Right lobe of liver (tissue), 6 donors: ENCODE measurements around the gene SARNP. TPM values are rescaled to one million over a fixed set of nuclear protein-coding genes. Genes with fewer than 3 reads are reported as not detected.

Source experiments
- ATAC-seq, 4 donors: fragments of 200-7000 bp; cut with Tn5 transposase; one replicate each; pipeline ENCODE4 v1.9.1; 2020; ENCODE audit warnings: mild to moderate bottlenecking in 4 of 4, moderate library complexity in 4 of 4
- DNase-seq, 3 donors: peaks; one replicate each; pipeline ENCODE4 v3.0.0-alpha.2; 2020
- H3K27ac ChIP-seq, 3 donors: fragments of 200-600 bp; one replicate each; pipeline ENCODE4 v1.8.0; 2022
- H3K27me3 ChIP-seq, 2 donors: fragments of 200-600 bp; one replicate each; pipeline ENCODE4 v1.8.0; 2022
- H3K36me3 ChIP-seq, 4 donors: fragments of 200-600 bp; sonication (generic) in 1 of 4; one replicate each; pipeline versions ENCODE4 v1.5.1 to v1.8.0; 2017 to 2022; ENCODE audit warnings: control low read depth in 1 of 4
- H3K4me1 ChIP-seq, 4 donors: fragments of 200-600 bp; sonication (generic) in 1 of 4; one replicate each; pipeline versions ENCODE4 v1.5.1 to v1.8.0; 2017 to 2022; ENCODE audit warnings: control low read depth in 1 of 4
- H3K4me3 ChIP-seq, 3 donors: fragments of 200-600 bp; one replicate each; pipeline ENCODE4 v1.8.0; 2022
- H3K9me3 ChIP-seq, 4 donors: fragments of 200-600 bp; sonication (generic) in 1 of 4; one replicate each; pipeline versions ENCODE4 v1.5.1 to v1.8.0; 2017 to 2022; ENCODE audit warnings: control low read depth in 1 of 4
- CTCF ChIP-seq, 4 donors: fragments of 200-600 bp in 3 of 4; fragments of 450-650 bp in 1 of 4; IDR thresholded peaks; one replicate each; pipeline versions ENCODE4 v1.5.1 to v1.8.0; 2016 to 2022; ENCODE audit warnings: antibody characterized with exemption in 4 of 4, mild to moderate bottlenecking in 2 of 4
- POLR2A ChIP-seq: fragments of 450-650 bp; IDR thresholded peaks from one replicate; pipeline ENCODE4 v1.6.1; 2017; ENCODE audit warnings: antibody characterized with exemption, mild to moderate bottlenecking
- WGBS: methylation state at CpG from one replicate; pipeline ENCODE4 v1.1.6; 2018; ENCODE audit warnings: low coverage, low lambda C conversion rate; ENCODE audit not compliant: insufficient coverage; ENCODE audit errors: missing lambda C conversion rate; 5-methylcytosine and 5-hydroxymethylcytosine counted together
- intact Hi-C, 2 donors: fragments of 100-400 bp; cut with DNase I; formaldehyde crosslinking; loops; one replicate each; pipeline versions ENCODE4 v1.11.2 to v1.14.1; 2022
- total RNA-seq, 6 experiments: library from RNA; depleted of rRNA in 2 of 6; stranded (reverse); fragments of >200 nt in 2 of 6; fragmentation: NEBNext Ultra II Directional in 3 of 6; extraction: Animal tissue kit (Norgen Biotek cat#: 25700) in 3 of 6; gene quantifications; one replicate each; pipeline versions ENCODE4 v1.1.0 to v1.2.4, GENCODE V29; 2016 to 2023
- donor health status: DM: no; HTN: yes; CAD: no.
- donor health status: DM: no; HTN: no; CAD: no.
- donor health status: DM: no; HTN: no; CAD: no.
- donor health status: DM: no; HTN: yes; CAD: no.
- donor health status: DM: no; HTN: yes; CAD: no.

SARNP gene
- total RNA-seq, 6 experiments from 2014 or later, result 11.3 to 22.3 (median 17.0) TPM

GRCh38 chr12:55797550-55797949 is 20.0 kb downstream of the SARNP start:
- intact Hi-C loops, result loop anchor here in 1 of 2 donors (10.0 kb wide), 1 partner anchor 53 kb away; the partner anchor contains the start of gene GDF11
- 81% methylated on average over 4 of the region's 4 CpGs for WGBS
- Histone ChIP-seq H3K36me3 (peaks cover 5 to 80% (median 37%) of the 10 kb centered on the region in 4 donors), H3K4me1 (no peaks in the 10 kb centered on the region), H3K27ac (no peak overlapping the region), H3K27me3 (no peaks in the 10 kb centered on the region), H3K4me3 (no peak overlapping the region), H3K9me3 (no peaks in the 10 kb centered on the region)
- TF ChIP-seq POLR2A (no peak), CTCF (IDR thresholded peaks at IDR 0.05) (no peak)
- no peak for ATAC-seq
- no peak for DNase-seq

DNA sequence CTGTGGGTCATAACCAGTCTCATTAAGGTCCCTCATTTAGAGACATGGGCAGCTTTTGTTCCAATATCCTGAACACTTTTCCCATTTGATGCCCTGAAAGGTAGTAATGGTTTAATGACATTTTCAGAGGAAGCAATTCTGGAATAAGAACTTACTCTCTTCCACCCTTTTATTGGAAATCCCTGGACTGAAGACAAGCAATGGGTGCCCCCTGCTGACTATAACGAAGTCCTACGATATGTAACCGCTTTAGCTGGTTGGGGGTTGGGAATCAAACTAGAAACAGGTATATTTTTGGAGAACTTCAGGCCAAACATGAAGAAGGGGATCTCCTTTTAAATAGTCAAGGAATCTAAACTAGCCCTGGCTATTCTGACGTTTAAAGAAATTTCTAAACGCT is 20.5 kb downstream of the SARNP start:
- peak; percentile 57 to 67 (median 62) for ATAC-seq
- H3K4me3 ChIP-seq, result no peak overlapping the region
- no peak for DNase-seq
- TF ChIP-seq POLR2A (no peak), CTCF (IDR thresholded peaks at IDR 0.05) (peak; percentile 35 to 60 (median 45))
- H3K27me3 ChIP-seq, result no peaks in the 10 kb centered on the region
- H3K36me3 ChIP-seq, result peaks cover 5 to 77% (median 37%) of the 10 kb centered on the region in 4 donors
- H3K27ac ChIP-seq, result no peak overlapping the region
- H3K4me1 ChIP-seq, result no peaks in the 10 kb centered on the region
- no peaks in the 10 kb centered on the region for H3K9me3 ChIP-seq
- intact Hi-C loops, result loop anchor here in 1 of 2 donors (10.0 kb wide), 1 partner anchor 52 kb away; the partner anchor contains the start of gene GDF11
- 59% methylated on average over 2 of the region's 5 CpGs for WGBS

DNA sequence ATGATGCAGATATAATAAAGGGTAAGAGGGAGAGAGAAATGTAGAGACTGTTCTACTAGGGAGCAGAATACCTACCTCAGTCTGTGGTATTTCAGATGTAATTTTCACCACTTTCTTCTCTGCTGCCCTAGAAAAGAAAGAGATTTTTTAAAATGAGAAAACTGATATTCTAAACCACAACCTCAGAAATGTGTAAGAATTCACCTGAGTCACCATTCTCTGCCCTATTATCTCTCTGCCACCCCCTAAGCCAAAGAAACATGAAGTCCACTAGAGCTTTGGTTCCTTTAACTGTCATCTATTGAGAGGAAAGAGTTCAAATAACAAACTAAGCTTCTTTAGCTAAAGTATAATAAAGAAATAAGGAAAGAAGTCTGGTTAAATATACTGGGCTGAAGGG is 21.6 kb downstream of the SARNP start:
- Histone ChIP-seq H3K4me1 (no peaks in the 10 kb centered on the region), H3K27ac (no peak overlapping the region), H3K4me3 (no peak overlapping the region), H3K27me3 (no peaks in the 10 kb centered on the region), H3K36me3 (peaks cover 5 to 77% (median 31%) of the 10 kb centered on the region in 4 donors), H3K9me3 (no peaks in the 10 kb centered on the region)
- DNase-seq, result no peak
- no peak for ATAC-seq
- no peak for TF ChIP-seq CTCF (IDR thresholded peaks at IDR 0.05)
- TF ChIP-seq POLR2A, result no peak
- intact Hi-C loops, result loop anchor here in 1 of 2 donors (10.0 kb wide), 1 partner anchor 51 kb away; the partner anchor contains the start of gene GDF11

- peaks cover 5 to 78% (median 33%) of the 10 kb centered on the region in 4 donors for H3K36me3 ChIP-seq
- intact Hi-C loops, result loop anchor here in 1 of 2 donors (10.0 kb wide), 1 partner anchor 45 kb away; the partner anchor contains the start of gene GDF11
- H3K4me3 ChIP-seq, result no peak overlapping the region
- H3K27ac ChIP-seq, result no peak overlapping the region
- no peaks in the 10 kb centered on the region for H3K9me3 ChIP-seq
- H3K27me3 ChIP-seq, result no peaks in the 10 kb centered on the region
- TF ChIP-seq POLR2A (no peak), CTCF (IDR thresholded peaks at IDR 0.05) (no peak)
- DNase-seq (no peak), ATAC-seq (no peak)
- no peaks in the 10 kb centered on the region for H3K4me1 ChIP-seq
- WGBS, result 91% methylated on average over 4 of the region's 4 CpGs
Observed at GRCh38 chr12:55789893-55790292, 27.6 kb downstream of the SARNP start.

DNA sequence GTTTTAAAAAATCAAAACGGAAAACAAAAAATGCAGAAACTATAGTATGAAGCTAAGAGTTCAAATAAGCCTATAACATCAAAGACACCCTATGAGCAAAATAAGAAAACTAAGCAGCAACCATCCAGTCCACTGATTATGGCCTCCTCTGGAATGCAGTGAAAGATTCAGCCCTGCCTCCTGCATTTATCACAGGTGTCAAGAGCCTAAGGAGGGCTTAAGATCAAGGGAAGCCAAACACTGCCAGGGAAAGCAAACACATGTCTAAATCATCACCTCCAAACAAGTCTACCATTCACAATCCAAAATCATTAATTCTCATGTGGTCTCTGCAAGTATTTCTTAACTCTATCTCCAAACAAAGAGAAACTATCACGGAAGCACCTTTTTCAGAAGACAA is 28.4 kb downstream of the SARNP start:
- H3K4me1 ChIP-seq, result no peaks in the 10 kb centered on the region
- intact Hi-C loops, result no loop called here
- no peaks in the 10 kb centered on the region for H3K9me3 ChIP-seq
- no peaks in the 10 kb centered on the region for H3K27me3 ChIP-seq
- no peak for DNase-seq
- no peak overlapping the region for H3K4me3 ChIP-seq
- WGBS, result 83% methylated on average over 2 of the region's 2 CpGs
- peaks cover 5 to 78% (median 29%) of the 10 kb centered on the region in 4 donors for H3K36me3 ChIP-seq
- no peak for ATAC-seq
- TF ChIP-seq POLR2A, result no peak
- TF ChIP-seq CTCF (IDR thresholded peaks at IDR 0.05), result no peak
- H3K27ac ChIP-seq, result no peak overlapping the region
